HL-60 (cell line): Measurements from ENCODE around the gene YIF1A.

Experiments used
- DNase-seq, 2 experiments: peaks; one replicate each; pipeline ENCODE4 v3.0.0-alpha.2; 2010 to 2020; ENCODE audit warnings: low read depth in 1 of 2, low spot score in 1 of 2
- H3K27ac ChIP-seq: fragments of 250-450 bp; sonication (Bioruptor Pico); replicated peaks from 2 replicates; pipeline ENCODE4 v1.5.1; 2020; ENCODE audit warnings: mild to moderate bottlenecking, moderate library complexity
- H3K27me3 ChIP-seq: fragments of 250-450 bp; sonication (Bioruptor Pico); 2 replicates; pipeline ENCODE4 v1.5.1; 2021; ENCODE audit warnings: mild to moderate bottlenecking, moderate library complexity; ENCODE audit not compliant: insufficient read depth, poor library complexity, severe bottlenecking
- H3K4me3 ChIP-seq: replicated peaks from 2 replicates; pipeline ENCODE4 v1.5.1; 2011; ENCODE audit warnings: mild to moderate bottlenecking, control low read depth, low read length; ENCODE audit not compliant: insufficient read depth
- CTCF ChIP-seq: IDR thresholded peaks from one replicate; pipeline ENCODE4 v1.5.1; 2011; ENCODE audit warnings: low read length, control low read depth, inconsistent platforms; ENCODE audit not compliant: insufficient read depth
- GABPA ChIP-seq: IDR thresholded peaks from 2 replicates; pipeline ENCODE4 v1.6.1; 2012; ENCODE audit warnings: low read depth
- POLR2AphosphoS5 ChIP-seq: IDR thresholded peaks from 2 replicates; pipeline ENCODE4 v1.6.1; 2012; ENCODE audit warnings: low read depth
- REST ChIP-seq: IDR thresholded peaks from 2 replicates; pipeline ENCODE4 v1.6.1; 2012; ENCODE audit warnings: low read depth; ENCODE audit not compliant: insufficient replicate concordance
- SPI1 ChIP-seq: IDR thresholded peaks from 2 replicates; pipeline ENCODE4 v1.6.1; 2012; ENCODE audit warnings: low read depth, mild to moderate bottlenecking, borderline replicate concordance

The YIF1A gene

GRCh38 chr11:66302656-66303055 is 13.7 kb upstream of the YIF1A start:
- no peak for TF ChIP-seq REST
- Histone ChIP-seq H3K27me3 (no peaks in the 10 kb centered on the region), H3K27ac (no peak overlapping the region), H3K4me3 (no peak overlapping the region)
- no peak for DNase-seq

GRCh38 chr11:66299186-66299585 is 10.2 kb upstream of the YIF1A start:
- TF ChIP-seq GABPA (no peak), SPI1 (no peak)
- Histone ChIP-seq H3K27me3 (no peaks in the 10 kb centered on the region), H3K27ac (no peak overlapping the region), H3K4me3 (no peak overlapping the region)
- DNase-seq: no peak

GRCh38 chr11:66297610-66298009 is 8.7 kb upstream of the YIF1A start:
- H3K27ac ChIP-seq: no peak overlapping the region
- H3K27me3 ChIP-seq: peaks cover 3% of the 10 kb centered on the region
- TF ChIP-seq SPI1: no peak
- TF ChIP-seq POLR2AphosphoS5: no peak
- TF ChIP-seq CTCF: no peak
- TF ChIP-seq GABPA: no peak
- TF ChIP-seq REST: no peak
- H3K4me3 ChIP-seq: no peak overlapping the region
- DNase-seq: no peak

- Histone ChIP-seq H3K27me3 (peaks cover 17% of the 10 kb centered on the region), H3K27ac (no peak overlapping the region), H3K4me3 (no peak overlapping the region)
- no peak for DNase-seq
- TF ChIP-seq POLR2AphosphoS5: no peak
- no peak for TF ChIP-seq REST
- no peak for TF ChIP-seq GABPA
- TF ChIP-seq SPI1: no peak
- no peak for TF ChIP-seq CTCF
Measured at GRCh38 chr11:66294626-66295620, 6.0 kb upstream of the YIF1A start.
